ENCODE results near the gene MME.

Gene MME

GRCh38 chr3:155079746-155080487 lies at the start of gene MME:
MME (plus strand) TSS chr3:155080319; CDS start chr3:155084168, 3,849 bp downstream.
- FAIRE-seq: peak; percentile 98

- no peak for FAIRE-seq
These were observed 48.9 kb upstream of the MME start for GRCh38 chr3:155031186-155031585.

DNA sequence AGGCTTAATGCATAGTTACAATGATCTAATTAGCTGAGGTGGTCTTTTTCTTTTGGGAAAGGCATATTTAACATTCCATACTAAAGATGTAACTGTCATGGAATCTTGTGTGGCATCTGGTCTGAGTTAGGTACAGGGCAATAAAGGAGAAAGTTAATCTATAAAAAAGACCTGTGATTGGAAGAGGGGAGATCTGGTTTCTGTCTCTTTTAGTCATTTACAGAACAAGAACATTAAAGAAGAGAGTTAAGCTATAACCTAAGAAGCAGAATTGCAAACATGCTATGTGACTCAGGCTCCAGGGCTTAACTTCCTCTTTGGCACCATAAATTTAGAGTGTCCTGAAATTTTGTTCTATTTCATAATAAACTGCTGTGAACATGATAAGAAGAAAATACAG lies 47.2 kb upstream of the MME start:
- peak; percentile 100 for FAIRE-seq

GRCh38 chr3:155034786-155035185 lies 45.3 kb upstream of the MME start:
- FAIRE-seq: no peak

DNA sequence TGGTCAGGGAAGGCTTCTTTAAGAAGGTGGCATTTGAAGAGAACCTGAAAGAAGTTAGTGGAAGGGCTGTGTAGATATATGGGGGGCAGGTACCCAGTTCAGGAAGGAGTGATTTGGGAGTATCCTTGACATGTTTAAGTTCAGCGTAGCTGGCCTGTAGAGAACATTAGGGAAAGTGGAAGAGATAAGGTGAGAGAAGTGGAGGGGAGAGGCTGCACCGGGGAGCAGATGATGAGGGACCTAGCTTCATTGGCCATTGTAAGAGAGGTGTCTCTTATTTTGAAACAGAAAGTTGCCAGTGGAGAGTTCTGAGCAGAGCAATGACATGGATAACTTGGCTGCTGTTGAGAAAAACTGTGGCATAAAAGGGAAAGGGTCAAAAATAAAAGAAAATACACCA lies 44.6 kb upstream of the MME start:
- no peak for FAIRE-seq

DNA sequence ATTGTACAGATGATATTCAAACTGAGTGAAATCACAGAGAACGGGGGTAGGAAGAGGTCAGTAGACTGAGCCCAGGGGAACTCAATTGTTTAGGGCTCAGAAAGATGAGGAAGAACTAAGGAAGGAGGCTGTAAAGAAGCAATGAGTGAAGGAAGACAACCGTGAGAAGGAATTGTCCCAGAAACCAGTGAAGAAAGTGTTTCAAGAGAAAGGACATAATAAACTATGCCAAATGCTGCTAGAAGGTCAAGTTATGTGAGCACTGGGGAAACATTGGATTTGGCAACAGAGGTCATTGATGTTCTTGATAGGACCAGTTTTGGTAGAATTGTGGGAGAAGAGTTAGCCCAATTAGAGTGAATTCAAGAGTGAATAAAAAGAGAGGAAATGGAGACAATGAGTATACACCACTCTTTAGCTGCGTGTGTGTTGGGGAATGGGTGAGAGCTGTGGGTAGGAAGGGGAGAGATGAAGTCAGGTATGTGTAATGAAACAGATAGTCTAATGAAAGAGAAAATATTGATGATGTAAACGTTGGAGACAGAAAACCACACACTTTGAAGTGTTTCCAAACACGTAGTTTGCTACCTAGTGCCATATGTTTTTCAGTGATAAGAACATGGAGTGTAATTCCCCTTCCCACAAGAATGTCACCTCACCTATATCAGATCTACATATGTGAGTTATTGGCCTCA lies 42.5 kb upstream of the MME start:
- FAIRE-seq: no peak

DNA sequence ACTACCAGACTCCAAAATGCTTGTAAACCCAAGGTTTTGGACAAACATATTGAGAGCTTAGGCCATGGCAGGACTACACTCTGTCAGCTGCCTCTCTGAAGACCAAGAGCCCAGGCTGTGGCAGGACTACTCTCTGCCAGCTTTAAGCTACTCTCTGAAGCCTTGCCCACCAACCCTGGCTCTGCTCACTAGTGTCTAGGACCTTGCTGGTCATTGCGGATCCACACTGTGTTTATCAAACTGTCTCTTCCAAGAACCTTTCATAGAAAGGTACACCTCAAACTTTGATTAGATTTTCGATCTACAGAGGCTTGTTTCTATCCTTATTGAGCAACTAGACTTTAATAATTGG lies 41.9 kb upstream of the MME start:
- FAIRE-seq: no peak

GRCh38 chr3:155046935-155047334 lies 33.2 kb upstream of the MME start:
- FAIRE-seq: no peak

DNA sequence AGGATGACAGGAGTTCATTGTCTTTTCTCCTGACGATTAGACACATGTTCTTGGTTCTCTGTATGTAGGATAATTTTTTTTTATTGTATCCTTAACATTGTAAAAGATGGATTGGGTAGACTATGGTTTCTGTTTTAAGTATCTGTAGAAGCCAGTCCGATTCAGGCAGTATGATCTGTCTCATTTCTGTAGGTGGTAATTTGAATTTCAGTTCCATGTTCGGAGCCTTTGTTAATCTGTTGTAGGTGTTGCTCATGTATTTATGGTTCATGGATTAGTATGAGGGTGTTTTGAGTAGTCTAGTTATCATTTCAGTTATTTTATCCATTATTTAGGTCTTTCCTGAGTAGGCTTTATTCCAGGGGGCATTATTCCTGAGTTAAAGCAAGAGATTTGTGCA lies 32.4 kb upstream of the MME start:
- no peak for FAIRE-seq

DNA sequence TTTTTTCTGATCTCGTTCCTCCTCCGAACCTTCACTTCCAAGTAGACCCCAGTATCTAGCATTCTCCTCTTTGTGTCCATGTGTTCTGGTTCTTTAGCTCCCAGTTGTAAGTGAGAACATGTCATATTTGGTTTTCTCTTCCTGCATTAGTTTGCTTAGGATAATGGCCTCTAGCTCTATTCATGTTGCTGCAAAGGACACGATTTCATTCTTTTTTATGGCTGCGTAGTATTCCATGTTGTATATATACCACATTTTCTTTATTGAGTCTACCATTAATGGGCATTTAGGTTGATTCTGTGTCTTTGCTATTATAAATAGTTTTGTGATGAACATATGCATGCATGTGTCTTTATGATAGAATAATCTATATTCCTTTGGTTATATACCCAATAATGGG lies 30.2 kb upstream of the MME start:
- no peak for FAIRE-seq

DNA sequence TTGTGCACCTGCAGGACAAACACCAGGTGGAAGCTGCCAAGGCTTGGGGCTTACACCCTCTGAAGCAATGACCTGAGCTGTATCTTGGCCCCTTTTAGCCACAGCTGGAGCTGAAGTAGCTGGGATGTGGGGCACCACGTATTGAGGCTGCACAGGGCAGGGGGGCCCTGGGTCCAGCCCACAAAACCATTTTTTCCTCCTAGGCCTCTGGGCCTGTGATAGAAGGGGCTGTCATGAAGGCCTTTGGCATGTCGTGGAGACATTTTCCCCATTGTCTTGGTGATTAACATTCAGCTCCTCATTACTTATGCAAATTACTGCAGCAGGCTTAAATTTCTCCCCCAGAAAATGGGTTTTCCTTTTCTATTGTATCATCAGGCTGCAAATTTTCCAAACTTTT lies 27.6 kb upstream of the MME start:
- FAIRE-seq: no peak

DNA sequence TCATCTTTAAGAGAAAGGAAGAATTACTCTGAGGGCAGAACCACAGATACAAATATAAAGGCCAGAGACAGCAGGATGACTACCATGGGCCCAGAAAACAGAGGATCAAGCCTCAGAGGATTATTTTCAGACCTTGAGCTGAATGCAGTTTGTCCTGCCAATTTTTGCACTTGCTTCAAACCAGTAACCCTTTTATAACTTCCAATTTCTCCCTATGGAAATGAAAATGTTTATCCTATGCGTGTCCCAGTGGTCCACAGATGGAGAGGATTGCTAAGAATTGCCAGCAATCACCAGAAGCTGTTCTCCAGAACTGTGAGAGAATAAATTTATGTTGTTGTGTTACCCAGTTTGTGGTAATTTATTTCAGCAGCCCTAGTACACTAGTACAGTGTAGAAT lies 26.4 kb upstream of the MME start:
- FAIRE-seq: no peak

GRCh38 chr3:155064920-155065319 lies 15.2 kb upstream of the MME start:
- FAIRE-seq: no peak

- FAIRE-seq: no peak
These were observed 14.6 kb upstream of the MME start for GRCh38 chr3:155065537-155065936.

GRCh38 chr3:155069729-155070128 lies 10.4 kb upstream of the MME start:
- peak; percentile 100 for FAIRE-seq

DNA sequence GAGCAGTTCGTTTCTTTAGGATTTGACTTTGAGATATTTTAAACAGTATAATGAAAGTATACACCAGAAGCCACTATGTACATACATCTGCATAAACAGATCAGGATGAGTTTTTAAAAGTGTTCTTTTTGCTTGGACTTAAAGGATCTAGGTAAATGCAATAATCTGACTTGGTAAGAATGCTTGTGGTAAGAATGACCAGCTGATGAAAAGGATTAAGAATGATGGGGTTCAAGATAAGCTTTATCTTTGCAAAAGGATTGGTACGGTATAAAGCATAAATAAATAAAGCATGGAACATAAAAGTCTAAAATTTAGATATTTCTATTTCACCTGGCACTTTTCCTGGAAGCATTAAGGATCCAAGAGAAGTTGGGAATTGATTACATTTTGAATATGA lies 9.8 kb upstream of the MME start:
- no peak for FAIRE-seq

- FAIRE-seq: no peak
These were observed 9.2 kb upstream of the MME start for GRCh38 chr3:155070932-155071387.

DNA sequence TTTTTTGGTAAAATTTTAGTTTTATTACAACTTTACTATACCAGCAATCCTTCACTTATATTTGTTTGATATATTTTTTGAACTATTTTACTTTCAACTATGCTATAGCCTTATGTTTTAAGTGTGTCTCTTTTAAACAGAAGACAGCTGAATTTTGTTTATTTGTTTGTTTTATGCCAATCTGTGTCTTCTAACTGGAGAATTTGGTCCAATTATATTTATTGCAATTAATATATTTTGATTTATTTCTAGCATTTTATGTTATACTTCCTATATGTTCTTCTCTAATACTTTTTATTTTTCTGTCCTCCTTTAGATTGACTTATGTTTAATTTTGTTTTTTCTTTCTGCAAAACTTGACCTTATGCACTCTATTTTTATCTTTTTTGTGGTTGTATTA lies 4.9 kb upstream of the MME start:
- FAIRE-seq: no peak

DNA sequence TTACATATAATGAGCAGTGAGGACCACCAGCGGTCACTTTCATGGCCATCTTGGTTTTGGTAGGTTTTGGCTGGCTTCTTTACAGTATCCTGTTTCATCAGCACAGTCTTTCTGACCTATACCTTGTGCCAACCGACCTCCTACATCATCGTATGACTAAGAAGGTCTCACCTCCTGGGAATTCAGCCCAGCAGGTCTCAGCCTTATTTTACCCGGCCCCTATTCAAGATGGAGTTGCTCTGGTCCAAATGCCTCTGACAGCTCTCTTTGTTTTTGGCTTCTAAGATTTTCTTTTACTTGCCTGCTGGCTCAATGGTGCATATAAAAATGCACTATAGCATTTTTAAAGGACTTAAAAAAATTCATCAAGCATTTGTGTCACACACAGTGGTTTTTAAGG lies 3.2 kb upstream of the MME start:
- FAIRE-seq: no peak

DNA sequence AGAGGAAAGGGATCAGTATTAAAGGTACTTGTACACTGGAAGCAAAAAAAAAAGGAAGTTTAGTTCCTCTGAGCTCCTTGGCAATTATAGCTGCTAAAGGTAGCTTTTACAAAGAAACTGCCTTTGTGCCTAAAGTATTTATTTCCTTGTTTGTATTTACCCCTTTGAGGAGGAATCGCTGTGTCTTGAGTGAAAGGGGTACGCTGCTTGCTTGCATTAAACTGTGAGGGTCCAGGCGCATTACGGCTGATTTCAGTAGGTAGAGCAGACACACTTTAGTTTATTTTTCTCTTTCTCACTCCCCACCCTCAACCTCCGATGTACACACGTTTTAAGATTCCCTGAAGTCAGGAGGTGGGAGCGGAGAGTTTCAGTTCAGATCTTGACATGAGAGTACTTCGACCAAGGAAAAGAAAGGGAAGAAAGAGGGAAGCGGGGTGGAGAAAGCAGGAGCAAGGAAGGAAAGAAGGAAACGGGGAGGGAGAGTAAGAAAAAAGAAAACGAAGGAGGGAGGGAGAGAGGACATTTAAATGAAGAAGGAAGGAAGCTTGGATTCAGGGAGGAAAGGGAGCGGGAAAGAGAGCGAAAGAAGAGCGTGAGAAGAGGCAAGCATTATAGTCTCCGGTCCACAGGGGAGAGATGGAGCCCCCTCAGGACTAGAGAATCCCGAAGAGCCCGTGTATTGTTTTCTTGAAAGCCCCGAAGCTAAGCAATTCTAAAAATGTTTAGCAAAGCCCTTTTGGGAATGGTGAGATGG lies 1.2 kb upstream of the MME start:
- peak; percentile 88 for FAIRE-seq

- FAIRE-seq: no peak
These were observed 712 bp upstream of the MME start for GRCh38 chr3:155079468-155079745.

GRCh38 chr3:155080692-155081091 lies 573 bp downstream of the MME start:
- FAIRE-seq: no peak

- FAIRE-seq: peak; percentile 83
These were observed 3.3 kb downstream of the MME start for GRCh38 chr3:155083313-155083905.

DNA sequence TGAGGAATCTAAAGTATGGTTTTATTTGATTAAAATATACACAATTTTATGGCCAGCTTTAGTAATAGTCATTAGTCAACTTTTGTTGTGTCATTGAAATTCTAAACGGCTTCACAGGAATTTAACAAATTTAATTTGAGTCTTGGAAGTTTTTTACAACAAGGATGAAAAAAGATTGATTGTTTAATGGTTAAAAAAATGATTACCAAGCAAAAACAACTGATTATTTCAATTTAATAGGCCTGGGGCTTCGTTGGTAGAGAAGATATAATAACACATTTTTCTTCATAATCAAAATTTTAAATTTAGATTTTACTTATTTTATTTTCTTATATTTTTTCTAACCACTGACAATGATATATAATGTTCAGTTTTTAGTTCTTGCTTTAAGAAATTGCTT lies 4.4 kb downstream of the MME start:
- FAIRE-seq: no peak

Data from G401.6 (cell line).